Measurements from ENCODE around the gene KLK12.

The KLK12 gene

DNA sequence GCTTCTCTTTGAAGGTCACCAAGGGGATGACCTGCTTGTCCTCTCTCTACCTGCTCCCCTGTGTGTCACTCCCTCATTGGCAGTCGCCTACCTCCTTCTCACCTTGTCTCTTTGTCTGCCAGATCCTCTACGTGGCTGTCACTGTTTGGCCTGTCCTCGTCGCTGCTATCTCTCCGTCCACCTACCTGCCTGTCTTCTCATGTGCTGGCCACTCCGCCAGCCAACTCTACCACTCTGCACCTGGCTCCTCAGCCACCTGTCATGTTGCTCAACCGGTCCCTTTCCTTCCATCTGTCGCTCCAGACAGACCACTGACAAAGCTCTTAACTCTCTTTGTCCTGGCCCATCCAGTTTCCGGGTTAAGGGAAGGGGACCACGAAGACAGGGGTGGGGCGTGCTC, at the start of gene KLK12:
KLK12 (minus strand) TSS at position 299 of the 400 bp plus-strand sequence. CDS start 381 bp downstream, outside the sequence.
- no peak for DNase-seq (ENCODE audit: low spot score)

GRCh38 chr19:51084505-51084904, 49.7 kb upstream of the KLK12 start:
- no peak for DNase-seq (ENCODE audit: low spot score)

GRCh38 chr19:51083783-51084182, 49.0 kb upstream of the KLK12 start:
- DNase-seq (ENCODE audit: low spot score): no peak

- DNase-seq (ENCODE audit: low spot score): no peak
These were observed 48.4 kb upstream of the KLK12 start for GRCh38 chr19:51083181-51083580.

- no peak for DNase-seq (ENCODE audit: low spot score)
These were observed 47.8 kb upstream of the KLK12 start, which contains the start of gene KLK14 for GRCh38 chr19:51082611-51083010. Gene KLK14, minus strand, starts transcription at chr19:51082887. Its CDS starts 273 bp downstream, at chr19:51082614.

GRCh38 chr19:51081476-51081875, 46.7 kb upstream of the KLK12 start:
- no peak for DNase-seq (ENCODE audit: low spot score)

DNA sequence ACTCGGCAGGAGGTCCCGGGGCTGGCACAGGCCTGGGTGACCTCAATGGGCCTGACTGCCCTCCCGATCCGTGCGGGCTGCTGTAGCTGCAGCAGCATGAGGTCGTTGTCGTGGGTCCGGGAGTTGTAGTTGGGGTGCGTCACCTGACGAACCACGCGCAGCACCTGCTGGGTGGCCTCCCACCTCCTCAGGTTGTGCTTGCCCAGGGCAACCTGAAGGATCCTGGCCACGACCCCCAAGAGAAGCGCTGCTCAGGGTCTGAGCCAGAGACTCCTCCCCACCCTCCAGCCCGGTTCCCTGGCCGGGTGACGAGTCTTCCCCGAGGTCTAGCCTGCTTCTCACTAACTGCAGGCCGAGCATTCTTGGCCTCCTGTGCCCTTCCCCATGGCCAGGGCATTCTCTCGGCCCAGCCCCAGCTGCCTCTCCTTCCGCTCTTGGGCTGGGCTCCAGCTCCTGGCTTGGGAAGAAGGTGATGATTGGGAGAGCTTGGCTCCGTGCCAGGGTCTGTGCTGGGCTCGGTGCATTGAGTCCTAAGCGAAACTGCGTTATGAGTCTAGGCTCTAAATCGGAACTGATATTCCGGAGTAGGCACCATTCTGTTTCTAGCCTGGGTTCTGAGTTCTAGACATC, 44.8 kb upstream of the KLK12 start:
- DNase-seq (ENCODE audit: low spot score): no peak

DNA sequence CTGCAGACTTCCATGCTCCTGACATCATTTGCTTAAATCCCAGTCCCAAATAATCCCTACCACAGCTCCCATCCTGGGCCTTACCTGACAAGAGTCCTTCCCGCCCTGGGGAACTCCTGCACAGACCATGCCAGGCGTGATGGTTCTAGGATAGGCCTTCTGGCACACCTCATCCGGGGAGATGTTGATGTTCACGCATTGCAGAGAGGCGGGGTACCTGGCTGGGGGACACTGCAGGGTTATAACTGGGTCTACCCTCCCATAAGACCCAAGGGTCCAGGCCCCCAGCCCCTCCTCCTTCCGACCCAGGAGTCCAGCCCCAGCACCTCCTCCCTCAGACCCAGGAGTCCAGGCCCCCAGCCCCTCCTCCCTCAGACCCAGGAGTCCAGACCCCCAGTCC, 43.9 kb upstream of the KLK12 start:
- no peak for DNase-seq (ENCODE audit: low spot score)

GRCh38 chr19:51078104-51078503, 43.3 kb upstream of the KLK12 start:
- no peak for DNase-seq (ENCODE audit: low spot score)

DNA sequence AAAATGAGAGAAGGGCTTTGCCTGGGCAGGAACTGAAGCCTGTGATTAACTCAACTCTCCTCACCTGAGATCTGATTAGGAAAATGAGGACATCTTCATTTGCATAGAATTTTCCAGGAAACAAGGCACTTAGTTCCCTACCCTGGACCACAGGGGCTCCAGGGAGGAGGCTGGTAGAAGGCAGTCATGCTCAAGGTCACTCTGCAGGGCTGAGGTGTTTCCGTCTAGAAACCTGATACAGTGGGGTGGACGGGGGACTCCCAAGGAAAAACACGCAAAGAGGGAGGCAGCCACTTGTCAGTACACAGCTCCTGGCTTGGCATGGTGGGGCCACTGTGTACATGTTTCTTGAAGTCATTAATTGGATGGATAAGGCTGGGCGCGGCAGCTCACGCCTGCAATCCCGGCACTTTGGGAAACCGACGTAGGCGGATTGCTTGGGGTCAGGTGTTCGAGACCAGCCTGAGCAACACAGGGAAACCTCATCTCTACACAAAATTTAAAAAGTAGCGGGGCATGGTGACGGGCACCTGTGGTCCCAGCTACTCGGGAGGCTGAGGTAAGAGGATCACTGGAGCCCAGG, 41.9 kb upstream of the KLK12 start:
- DNase-seq (ENCODE audit: low spot score): no peak

DNA sequence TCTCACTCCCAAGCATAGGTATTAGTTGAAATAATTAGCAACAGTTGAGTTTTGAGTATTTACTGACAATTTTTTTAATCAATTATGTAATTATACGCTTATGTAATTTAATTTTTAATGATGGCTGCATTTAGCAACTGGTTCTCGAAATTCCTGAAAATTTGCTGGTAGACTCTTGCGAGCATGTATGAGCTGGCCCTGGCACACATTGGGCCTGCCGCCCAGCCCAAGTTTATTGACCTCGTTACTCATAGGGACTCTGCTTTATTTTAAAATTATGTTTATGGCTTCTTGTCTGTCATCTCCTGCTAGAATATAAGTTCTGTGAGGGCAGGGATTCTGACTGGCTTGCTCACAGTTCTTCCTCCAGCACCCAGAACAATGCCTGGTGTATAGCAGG, 41.2 kb upstream of the KLK12 start:
- DNase-seq (ENCODE audit: low spot score): no peak

- no peak for DNase-seq (ENCODE audit: low spot score)
These were observed 36.2 kb upstream of the KLK12 start for GRCh38 chr19:51071095-51071405.

- no peak for DNase-seq (ENCODE audit: low spot score)
These were observed 35.7 kb upstream of the KLK12 start for GRCh38 chr19:51070334-51071094.

- no peak for DNase-seq (ENCODE audit: low spot score)
These were observed 31.8 kb upstream of the KLK12 start for GRCh38 chr19:51066393-51067186.

GRCh38 chr19:51065221-51065960, 30.6 kb upstream of the KLK12 start:
- no peak for DNase-seq (ENCODE audit: low spot score)

- no peak for DNase-seq (ENCODE audit: low spot score)
These were observed 29.9 kb upstream of the KLK12 start, which contains the start of gene KLK13 for GRCh38 chr19:51064534-51065220. Gene KLK13, minus strand, starts transcription at chr19:51065092. Its CDS starts 25 bp downstream, at chr19:51065067.

DNA sequence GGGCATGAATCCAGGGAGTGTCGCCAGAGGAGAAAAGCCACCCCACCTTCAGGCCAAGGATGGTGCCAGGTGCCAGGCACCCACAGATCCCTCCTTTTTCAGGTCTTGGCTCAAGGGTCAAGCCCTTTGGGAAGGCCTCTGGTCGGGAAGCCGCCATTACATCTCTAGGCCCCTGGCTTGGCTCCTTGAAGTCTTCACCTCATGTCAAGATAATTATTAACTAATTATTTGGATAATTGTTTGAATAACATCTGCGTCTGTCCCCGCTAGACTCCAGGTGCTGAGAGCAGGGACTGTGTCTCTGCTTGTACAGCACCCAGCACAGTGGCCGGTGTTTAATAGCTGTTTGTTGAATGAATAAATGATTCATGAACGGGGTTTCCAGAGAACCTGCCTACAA, 28.9 kb upstream of the KLK12 start:
- DNase-seq (ENCODE audit: low spot score): no peak

DNA sequence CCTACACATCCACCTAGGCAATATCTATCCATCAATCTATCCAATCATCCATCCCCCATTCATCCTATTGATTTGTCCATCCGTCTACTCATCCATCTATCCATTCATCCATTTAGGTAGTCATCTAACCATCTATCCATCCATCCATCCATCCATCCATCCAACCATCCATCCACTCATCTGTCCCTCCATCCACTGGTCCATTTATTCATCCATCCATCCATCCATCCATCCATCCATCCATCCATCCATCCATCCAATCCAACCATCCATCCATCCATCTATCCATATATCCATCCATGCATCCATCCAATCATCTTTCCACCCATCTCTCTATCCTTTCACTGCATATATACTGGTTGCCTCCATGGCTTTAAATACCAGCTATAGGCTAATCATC, 26.2 kb upstream of the KLK12 start:
- no peak for DNase-seq (ENCODE audit: low spot score)

DNA sequence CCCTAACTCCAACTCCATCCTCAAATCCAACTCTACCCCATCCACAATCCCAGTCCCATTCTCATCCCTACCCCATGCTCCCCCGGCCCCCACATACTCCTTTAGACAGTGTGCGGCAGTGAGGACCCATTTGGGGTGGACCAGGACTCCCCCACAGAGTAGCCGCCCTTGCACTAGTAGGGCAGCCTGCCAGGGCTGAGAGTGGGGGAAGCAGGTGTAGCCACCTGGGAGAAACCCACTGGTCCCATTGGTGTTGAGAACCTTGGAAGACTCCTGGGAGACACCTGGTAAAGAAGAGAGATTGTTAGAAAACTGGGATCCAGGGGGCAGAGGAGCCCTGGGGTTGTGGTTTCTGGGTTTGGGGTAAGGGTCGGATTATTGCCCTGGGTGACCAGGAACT, 25.5 kb upstream of the KLK12 start:
- no peak for DNase-seq (ENCODE audit: low spot score)

GRCh38 chr19:51059715-51060114, 24.9 kb upstream of the KLK12 start:
- DNase-seq (ENCODE audit: low spot score): no peak

GRCh38 chr19:51055866-51056265, 21.1 kb upstream of the KLK12 start:
- DNase-seq (ENCODE audit: low spot score): no peak
